HG02852 (cell line): ENCODE results near the gene CAPN15.
A peak's percentile ranks its signal among the peaks of the same experiment; 100 is the strongest.
"Not testable (repeated sequence)": the region's sequence is repeated elsewhere in the genome, so short reads cannot be mapped to it uniquely, and the experiment has no call there.

ENCODE experiments used
- ATAC-seq: cut with Tn5 transposase; IDR thresholded peaks from one replicate; pipeline ENCODE4 v1.9.1; 2021; ENCODE audit warnings: mild to moderate bottlenecking, moderate library complexity; ENCODE audit not compliant: unreplicated experiment

CAPN15 gene

GRCh38 chr16:527015-527903 is at the start of gene CAPN15:
Gene CAPN15, plus strand, starts transcription at chr16:527712. Its CDS starts 19,127 bp downstream, at chr16:546839.
- peak; percentile 68 for ATAC-seq

- ATAC-seq = not testable (repeated sequence)
These were observed 49.2 kb upstream of the CAPN15 start for GRCh38 chr16:478287-478686.

- no peak for ATAC-seq
These were observed 44.9 kb upstream of the CAPN15 start for GRCh38 chr16:482468-483185.

GRCh38 chr16:483341-484075 is 44.0 kb upstream of the CAPN15 start:
- no peak for ATAC-seq

GRCh38 chr16:489606-490005 is 37.9 kb upstream of the CAPN15 start:
- ATAC-seq = no peak

GRCh38 chr16:490768-491167 is 36.7 kb upstream of the CAPN15 start:
- no peak for ATAC-seq

- ATAC-seq = no peak
These were observed 36.1 kb upstream of the CAPN15 start for GRCh38 chr16:491220-491919.

GRCh38 chr16:492211-492875 is 35.2 kb upstream of the CAPN15 start:
- ATAC-seq = no peak

- ATAC-seq = not testable (repeated sequence)
These were observed 32.8 kb upstream of the CAPN15 start for GRCh38 chr16:494676-495075.

- no peak for ATAC-seq
These were observed 32.3 kb upstream of the CAPN15 start for GRCh38 chr16:495127-495748.

- ATAC-seq = no peak
These were observed 31.2 kb upstream of the CAPN15 start for GRCh38 chr16:496097-496886.

GRCh38 chr16:497258-497657 is 30.3 kb upstream of the CAPN15 start:
- no peak for ATAC-seq

- ATAC-seq = no peak
These were observed 27.6 kb upstream of the CAPN15 start for GRCh38 chr16:499924-500323.

- ATAC-seq = no peak
These were observed 26.8 kb upstream of the CAPN15 start for GRCh38 chr16:500709-501108.

GRCh38 chr16:502179-502943 is 25.2 kb upstream of the CAPN15 start:
- ATAC-seq = no peak

GRCh38 chr16:503150-504071 is 24.1 kb upstream of the CAPN15 start:
- no peak for ATAC-seq
